G401 (cell line): Measurements from ENCODE around the gene HOXA4. TPM values are rescaled to one million over a fixed set of nuclear protein-coding genes. Genes with fewer than 3 reads are reported as not detected.

Experiments used
- DNase-seq: peaks from one replicate; pipeline ENCODE4 v3.0.0-alpha.2; 2015; ENCODE audit warnings: low spot score
- in situ Hi-C: cut with HindIII; loops from 2 replicates; pipeline ENCODE4 v1.10.0; 2016; ENCODE audit warnings: low sequenced_read_pairs, mixed read lengths
- total RNA-seq: library from RNA; depleted of rRNA; stranded (reverse); fragments of >200 nt; shearing (Covaris generic); gene quantifications from 2 replicates; pipeline ENCODE4 v1.2.3, GENCODE V29; 2014

Gene HOXA4
- total RNA-seq, 1 experiment from 2014 or later, result not detected

GRCh38 chr7:27149842-27150567, 19.4 kb upstream of the HOXA4 start:
- in situ Hi-C loops, result no loop called here
- no peak for DNase-seq

GRCh38 chr7:27148756-27149641, 18.4 kb upstream of the HOXA4 start:
- in situ Hi-C loops, result no loop called here

GRCh38 chr7:27148031-27148755, 17.6 kb upstream of the HOXA4 start:
- in situ Hi-C loops, result no loop called here
- no peak for DNase-seq

More at GRCh38 chr7:27148756-27149641, 18.4 kb upstream of the HOXA4 start:
- no peak for DNase-seq

- DNase-seq, result no peak
- in situ Hi-C loops, result no loop called here
These were observed 16.9 kb upstream of the HOXA4 start, which contains the start of gene HOXA6 for GRCh38 chr7:27147199-27148030. HOXA6 (minus strand) TSS chr7:27147774; CDS start chr7:27147749, 25 bp downstream.

GRCh38 chr7:27146491-27147198, 16.1 kb upstream of the HOXA4 start:
- no peak for DNase-seq
- in situ Hi-C loops, result no loop called here

GRCh38 chr7:27145914-27146412, 15.4 kb upstream of the HOXA4 start:
- DNase-seq, result no peak
- in situ Hi-C loops, result no loop called here

- in situ Hi-C loops, result no loop called here
- no peak for DNase-seq
These were observed 14.8 kb upstream of the HOXA4 start for GRCh38 chr7:27145165-27145913.

GRCh38 chr7:27144781-27145164, 14.2 kb upstream of the HOXA4 start:
- DNase-seq, result no peak
- in situ Hi-C loops, result no loop called here

GRCh38 chr7:27143950-27144780, 13.6 kb upstream of the HOXA4 start:
- in situ Hi-C loops, result no loop called here

GRCh38 chr7:27143023-27143949, 12.7 kb upstream of the HOXA4 start, which contains the start of gene HOXA5:
HOXA5 (minus strand) TSS chr7:27143681; CDS start chr7:27143607, 74 bp downstream.
- DNase-seq, result no peak
- in situ Hi-C loops, result no loop called here

More at GRCh38 chr7:27143950-27144780, 13.6 kb upstream of the HOXA4 start:
- DNase-seq, result no peak

- in situ Hi-C loops, result no loop called here
- no peak for DNase-seq
These were observed 12.0 kb upstream of the HOXA4 start for GRCh38 chr7:27142580-27143022.

- no peak for DNase-seq
- in situ Hi-C loops, result no loop called here
These were observed 11.5 kb upstream of the HOXA4 start for GRCh38 chr7:27141923-27142579.

GRCh38 chr7:27141137-27141922, 10.8 kb upstream of the HOXA4 start:
- in situ Hi-C loops, result no loop called here
- DNase-seq, result no peak
